Measurements from ENCODE around the gene DIPK1B. TPM values are rescaled to one million over a fixed set of nuclear protein-coding genes. Genes with fewer than 3 reads are reported as not detected.
A peak's percentile ranks its signal among the peaks of the same experiment; 100 is the strongest.
"Not testable (repeated sequence)": the region's sequence is repeated elsewhere in the genome, so short reads cannot be mapped to it uniquely, and the experiment has no call there.

The DIPK1B gene
- total and polyA plus RNA-seq, 10 donors = 5.2 to 26.5 (median 12.3) TPM

- peaks cover 0 to 55% (median 6%) of the 10 kb centered on the region in 7 donors for H3K27me3 ChIP-seq (replicated peaks in 1 of 7)
- no peak overlapping the region for H3K4me3 ChIP-seq
- H3K9me3 ChIP-seq = peaks cover 0 to 13% (median 2%) of the 10 kb centered on the region in 8 donors
- intact Hi-C loops (cut with DNase I; ENCODE audit: low total_unique reads) = no loop called here
- H3K4me1 ChIP-seq = peaks cover 0 to 68% (median 27%) of the 10 kb centered on the region in 6 donors
- peak; percentile 71 for DNase-seq
- 77 to 82% (median 79%) methylated on average over 7 to 9 of the region's 9 CpGs; no CpG with 5 or more reads in 1 of the 5 donors for WGBS, 5 donors
- TF ChIP-seq, protein P1, sequence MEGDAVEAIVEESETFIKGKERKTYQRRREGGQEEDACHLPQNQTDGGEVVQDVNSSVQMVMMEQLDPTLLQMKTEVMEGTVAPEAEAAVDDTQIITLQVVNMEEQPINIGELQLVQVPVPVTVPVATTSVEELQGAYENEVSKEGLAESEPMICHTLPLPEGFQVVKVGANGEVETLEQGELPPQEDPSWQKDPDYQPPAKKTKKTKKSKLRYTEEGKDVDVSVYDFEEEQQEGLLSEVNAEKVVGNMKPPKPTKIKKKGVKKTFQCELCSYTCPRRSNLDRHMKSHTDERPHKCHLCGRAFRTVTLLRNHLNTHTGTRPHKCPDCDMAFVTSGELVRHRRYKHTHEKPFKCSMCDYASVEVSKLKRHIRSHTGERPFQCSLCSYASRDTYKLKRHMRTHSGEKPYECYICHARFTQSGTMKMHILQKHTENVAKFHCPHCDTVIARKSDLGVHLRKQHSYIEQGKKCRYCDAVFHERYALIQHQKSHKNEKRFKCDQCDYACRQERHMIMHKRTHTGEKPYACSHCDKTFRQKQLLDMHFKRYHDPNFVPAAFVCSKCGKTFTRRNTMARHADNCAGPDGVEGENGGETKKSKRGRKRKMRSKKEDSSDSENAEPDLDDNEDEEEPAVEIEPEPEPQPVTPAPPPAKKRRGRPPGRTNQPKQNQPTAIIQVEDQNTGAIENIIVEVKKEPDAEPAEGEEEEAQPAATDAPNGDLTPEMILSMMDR (IDR thresholded peaks at IDR 0.05 in 8 of 11, conservative IDR thresholded peaks at IDR 0.05 in 3 of 11) = no peak
- TF ChIP-seq POLR2AphosphoS5 (IDR thresholded peaks at IDR 0.05) (no peak), POLR2A (IDR thresholded peaks at IDR 0.05) (no peak)
- H3K27ac ChIP-seq = peak overlapping the region in 1 of 8 donors; percentile 38
- no peaks in the 10 kb centered on the region for H3K36me3 ChIP-seq
Observed at GRCh38 chr9:136759001-136759400, 46.6 kb downstream of the DIPK1B start.

- Histone ChIP-seq H3K27me3 (replicated peaks in 1 of 7) (peaks cover 0 to 57% (median 8%) of the 10 kb centered on the region in 7 donors), H3K9me3 (peaks cover 0 to 13% (median 2%) of the 10 kb centered on the region in 8 donors), H3K27ac (no peak overlapping the region), H3K4me1 (peaks cover 0 to 62% (median 26%) of the 10 kb centered on the region in 6 donors), H3K36me3 (no peaks in the 10 kb centered on the region), H3K4me3 (no peak overlapping the region)
- DNase-seq = no peak
- TF ChIP-seq POLR2A (IDR thresholded peaks at IDR 0.05) (no peak), POLR2AphosphoS5 (IDR thresholded peaks at IDR 0.05) (no peak)
- intact Hi-C loops (cut with DNase I; ENCODE audit: low total_unique reads) = no loop called here
- 79 to 89% (median 84%) methylated on average over 20 to 27 of the region's 27 CpGs for WGBS, 5 donors
Observed at GRCh38 chr9:136759436-136760325, 47.3 kb downstream of the DIPK1B start.

- intact Hi-C loops (cut with DNase I; ENCODE audit: low total_unique reads) = no loop called here
- Histone ChIP-seq H3K27ac (no peak overlapping the region), H3K4me1 (peaks cover 0 to 58% (median 28%) of the 10 kb centered on the region in 6 donors), H3K36me3 (no peaks in the 10 kb centered on the region), H3K27me3 (replicated peaks in 1 of 7) (peaks cover 0 to 59% (median 8%) of the 10 kb centered on the region in 7 donors), H3K9me3 (peaks cover 0 to 12% (median 2%) of the 10 kb centered on the region in 8 donors), H3K4me3 (no peak overlapping the region)
- 62 to 83% (median 76%) methylated on average over 7 to 25 of the region's 25 CpGs for WGBS, 5 donors
- TF ChIP-seq, protein P1 (IDR thresholded peaks at IDR 0.05 in 8 of 11, conservative IDR thresholded peaks at IDR 0.05 in 3 of 11) = no peak
- TF ChIP-seq POLR2AphosphoS5 (IDR thresholded peaks at IDR 0.05) = no peak
- no peak for TF ChIP-seq POLR2A (IDR thresholded peaks at IDR 0.05)
- no peak for DNase-seq
Observed at GRCh38 chr9:136760424-136760823, 48.1 kb downstream of the DIPK1B start.

GRCh38 chr9:136760834-136761544 lies 48.6 kb downstream of the DIPK1B start:
- peaks cover 0 to 59% (median 8%) of the 10 kb centered on the region in 7 donors for H3K27me3 ChIP-seq (replicated peaks in 1 of 7)
- H3K4me1 ChIP-seq = peaks cover 0 to 64% (median 29%) of the 10 kb centered on the region in 6 donors
- H3K36me3 ChIP-seq; H3K9me3 ChIP-seq; H3K4me3 ChIP-seq; H3K27ac ChIP-seq; DNase-seq; intact Hi-C loops (cut with DNase I; ENCODE audit: low total_unique reads): not testable (repeated sequence)
- WGBS, 5 donors = 46 to 54% (median 47%) methylated on average over 21 to 22 of the region's 22 CpGs
- TF ChIP-seq, protein P1 (IDR thresholded peaks at IDR 0.05 in 8 of 11, conservative IDR thresholded peaks at IDR 0.05 in 3 of 11) = peak in 8 of 11 experiments; percentile 13 to 60 (median 46)
